ENCODE data around the gene PTRHD1.

PTRHD1 gene

GRCh38 chr2:24785671-24786321 lies 7.4 kb downstream of the PTRHD1 start:
- Histone ChIP-seq H3K9me3 (replicated peaks; ENCODE audit: insufficient read depth, low read length) (no peaks in the 10 kb centered on the region), H3F3A (ENCODE audit: insufficient read depth, low read length) (no peaks in the 10 kb centered on the region), H3K9me2 (replicated peaks; ENCODE audit: insufficient read depth, low read length) (no peaks in the 10 kb centered on the region), H2AFZ (ENCODE audit: low read length) (no peak overlapping the region), H3K4me1 (ENCODE audit: low read length) (no peaks in the 10 kb centered on the region), H3K4me2 (ENCODE audit: low read depth, low read length) (no peak overlapping the region), H3K27me3 (replicated peaks; ENCODE audit: insufficient read depth, low read length) (no peaks in the 10 kb centered on the region), H3K79me2 (ENCODE audit: low read length) (no peaks in the 10 kb centered on the region), H3K4me3 (ENCODE audit: low read length) (no peak overlapping the region), H3K27ac (ENCODE audit: low read length) (no peak overlapping the region), H4K20me1 (ENCODE audit: insufficient read depth, low read length) (no peaks in the 10 kb centered on the region), H3K9ac (ENCODE audit: low read length) (no peak overlapping the region), H3K36me3 (replicated peaks; ENCODE audit: insufficient read depth, low read length) (no peaks in the 10 kb centered on the region)
- TF ChIP-seq EZH2 (optimal IDR thresholded peaks at IDR 0.05; ENCODE audit: low read depth, low read length) (no peak), EZH2phosphoT487 (IDR thresholded peaks at IDR 0.05; ENCODE audit: low read length) (no peak), CTCF (IDR thresholded peaks at IDR 0.05; ENCODE audit: low read length) (no peak)
- no peak for DNase-seq

GRCh38 chr2:24783641-24784040 lies 9.6 kb downstream of the PTRHD1 start:
- no peak for TF ChIP-seq EZH2 (optimal IDR thresholded peaks at IDR 0.05; ENCODE audit: low read depth, low read length)
- TF ChIP-seq EZH2phosphoT487 (IDR thresholded peaks at IDR 0.05; ENCODE audit: low read length): no peak
- no peak for TF ChIP-seq CTCF (IDR thresholded peaks at IDR 0.05; ENCODE audit: low read length)
- DNase-seq: no peak

GRCh38 chr2:24779116-24779515 lies 14.1 kb downstream of the PTRHD1 start:
- Histone ChIP-seq H2AFZ (ENCODE audit: low read length) (no peak overlapping the region), H3K9me2 (replicated peaks; ENCODE audit: insufficient read depth, low read length) (no peaks in the 10 kb centered on the region), H3F3A (ENCODE audit: insufficient read depth, low read length) (no peaks in the 10 kb centered on the region), H3K4me3 (ENCODE audit: low read length) (no peak overlapping the region), H3K9me3 (replicated peaks; ENCODE audit: insufficient read depth, low read length) (no peaks in the 10 kb centered on the region), H3K27me3 (replicated peaks; ENCODE audit: insufficient read depth, low read length) (no peaks in the 10 kb centered on the region), H3K79me2 (ENCODE audit: low read length) (no peaks in the 10 kb centered on the region), H3K36me3 (replicated peaks; ENCODE audit: insufficient read depth, low read length) (no peaks in the 10 kb centered on the region), H3K27ac (ENCODE audit: low read length) (no peak overlapping the region), H3K9ac (ENCODE audit: low read length) (no peak overlapping the region), H3K4me1 (ENCODE audit: low read length) (no peaks in the 10 kb centered on the region), H4K20me1 (ENCODE audit: insufficient read depth, low read length) (no peaks in the 10 kb centered on the region), H3K4me2 (ENCODE audit: low read depth, low read length) (no peak overlapping the region)
- DNase-seq: no peak
- no peak for TF ChIP-seq EZH2phosphoT487 (IDR thresholded peaks at IDR 0.05; ENCODE audit: low read length)
- no peak for TF ChIP-seq CTCF (IDR thresholded peaks at IDR 0.05; ENCODE audit: low read length)
- TF ChIP-seq EZH2 (optimal IDR thresholded peaks at IDR 0.05; ENCODE audit: low read depth, low read length): no peak

More at GRCh38 chr2:24783641-24784040, 9.6 kb downstream of the PTRHD1 start:
- no peak overlapping the region for H3K4me3 ChIP-seq (ENCODE audit: low read length)
- no peak overlapping the region for H3K9ac ChIP-seq (ENCODE audit: low read length)
- H3K4me1 ChIP-seq (ENCODE audit: low read length): no peaks in the 10 kb centered on the region
- no peaks in the 10 kb centered on the region for H3F3A ChIP-seq (ENCODE audit: insufficient read depth, low read length)
- H4K20me1 ChIP-seq (ENCODE audit: insufficient read depth, low read length): no peaks in the 10 kb centered on the region
- no peaks in the 10 kb centered on the region for H3K79me2 ChIP-seq (ENCODE audit: low read length)
- no peaks in the 10 kb centered on the region for H3K9me2 ChIP-seq (replicated peaks; ENCODE audit: insufficient read depth, low read length)
- H3K9me3 ChIP-seq (replicated peaks; ENCODE audit: insufficient read depth, low read length): no peaks in the 10 kb centered on the region
- no peaks in the 10 kb centered on the region for H3K36me3 ChIP-seq (replicated peaks; ENCODE audit: insufficient read depth, low read length)
- H3K27me3 ChIP-seq (replicated peaks; ENCODE audit: insufficient read depth, low read length): no peaks in the 10 kb centered on the region
- no peak overlapping the region for H3K27ac ChIP-seq (ENCODE audit: low read length)
- no peak overlapping the region for H2AFZ ChIP-seq (ENCODE audit: low read length)
- no peak overlapping the region for H3K4me2 ChIP-seq (ENCODE audit: low read depth, low read length)
